ENCODE data around the gene MAU2.

The MAU2 gene

GRCh38 chr19:19294914-19295313 lies 25.7 kb upstream of the MAU2 start:
- H3K27ac ChIP-seq, result no peak overlapping the region
- ChIA-PET CTCF (no interaction called here), POLR2A (ENCODE audit: low non-redundant PET) (interaction anchor here (0.5 kb wide), 1 partner anchor 246 kb away, joined by 3 read pairs; no protein-coding TSS in a partner anchor)
- TF ChIP-seq CTCF (conservative IDR thresholded peaks at IDR 0.05; ENCODE audit: low read depth), result no peak
- no peak for DNase-seq (ENCODE audit: low spot score)

GRCh38 chr19:19296953-19297689 lies 23.5 kb upstream of the MAU2 start:
- ChIA-PET CTCF (no interaction called here), POLR2A (ENCODE audit: low non-redundant PET) (no interaction called here)
- no peak for TF ChIP-seq CTCF (conservative IDR thresholded peaks at IDR 0.05; ENCODE audit: low read depth)
- DNase-seq (ENCODE audit: low spot score), result no peak
- 0 out of 2 replicates have a peak overlapping the region, but pooled peaks have one; percentile 1 for H3K27ac ChIP-seq

GRCh38 chr19:19297759-19298158 lies 22.9 kb upstream of the MAU2 start:
- H3K27ac ChIP-seq, result 0 out of 2 replicates have a peak overlapping the region, but pooled peaks have one; percentile 1
- POLR2A ChIA-PET (ENCODE audit: low non-redundant PET), result no interaction called here
- DNase-seq (ENCODE audit: low spot score), result no peak
- TF ChIP-seq CTCF (conservative IDR thresholded peaks at IDR 0.05; ENCODE audit: low read depth), result no peak
- CTCF ChIA-PET, result no interaction called here

- ChIA-PET POLR2A (ENCODE audit: low non-redundant PET) (no interaction called here), CTCF (no interaction called here)
- 0 out of 2 replicates have a peak overlapping the region, but pooled peaks have one; percentile 0 for H3K27ac ChIP-seq
- DNase-seq (ENCODE audit: low spot score), result no peak
- TF ChIP-seq CTCF (conservative IDR thresholded peaks at IDR 0.05; ENCODE audit: low read depth), result no peak
Measured at GRCh38 chr19:19300613-19301012, 20.0 kb upstream of the MAU2 start.

GRCh38 chr19:19303411-19303810 lies 17.2 kb upstream of the MAU2 start:
- no peak for TF ChIP-seq CTCF (conservative IDR thresholded peaks at IDR 0.05; ENCODE audit: low read depth)
- DNase-seq (ENCODE audit: low spot score), result no peak
- H3K27ac ChIP-seq, result no peak overlapping the region
- POLR2A ChIA-PET (ENCODE audit: low non-redundant PET), result no interaction called here
- CTCF ChIA-PET, result interaction anchor here (0.6 kb wide), 1 partner anchor 35 kb away, joined by 3 read pairs; no protein-coding TSS in a partner anchor

GRCh38 chr19:19304186-19304965 lies 16.3 kb upstream of the MAU2 start:
- ChIA-PET POLR2A (ENCODE audit: low non-redundant PET) (no interaction called here), CTCF (no interaction called here)
- no peak for DNase-seq (ENCODE audit: low spot score)
- no peak overlapping the region for H3K27ac ChIP-seq
- no peak for TF ChIP-seq CTCF (conservative IDR thresholded peaks at IDR 0.05; ENCODE audit: low read depth)

Measured in RWPE1 (cell line).